Epithelial cell of prostate (primary cell): ENCODE results near the gene HOXA10.

Experiments used
- DNase-seq: peaks from one replicate; pipeline ENCODE4 v3.0.0-alpha.2; 2011; ENCODE audit warnings: low read depth, low spot score
- H3K27ac ChIP-seq: fragments of 450-650 bp; 2 replicates; pipeline ENCODE4 v1.5.1; 2017; ENCODE audit warnings: mild to moderate bottlenecking

The HOXA10 gene

GRCh38 chr7:27148756-27149641, 25.1 kb downstream of the HOXA10 start:
- no peak for DNase-seq
- H3K27ac ChIP-seq, result peak overlapping the region; percentile 79

- H3K27ac ChIP-seq, result peak overlapping the region; percentile 79
Measured at GRCh38 chr7:27148031-27148755, 25.9 kb downstream of the HOXA10 start.

GRCh38 chr7:27147199-27148030, 26.7 kb downstream of the HOXA10 start, which contains the start of gene HOXA6:
Gene HOXA6 (minus strand): TSS chr7:27147774. CDS start chr7:27147749, 25 bp downstream.
- peak within 1 kb of the TSS; percentile 79 for H3K27ac ChIP-seq
- no peak for DNase-seq

More at GRCh38 chr7:27148031-27148755, 25.9 kb downstream of the HOXA10 start:
- DNase-seq, result no peak

GRCh38 chr7:27146491-27147198, 27.5 kb downstream of the HOXA10 start:
- H3K27ac ChIP-seq, result peak overlapping the region; percentile 79
- DNase-seq, result no peak

GRCh38 chr7:27145914-27146412, 28.2 kb downstream of the HOXA10 start:
- H3K27ac ChIP-seq, result no peak overlapping the region
- no peak for DNase-seq

- peak overlapping the region; percentile 33 for H3K27ac ChIP-seq
- DNase-seq, result no peak
Measured at GRCh38 chr7:27145165-27145913, 28.8 kb downstream of the HOXA10 start.

GRCh38 chr7:27144781-27145164, 29.3 kb downstream of the HOXA10 start:
- peak overlapping the region; percentile 33 for H3K27ac ChIP-seq

GRCh38 chr7:27143950-27144780, 30.0 kb downstream of the HOXA10 start:
- DNase-seq, result no peak
- H3K27ac ChIP-seq, result peak overlapping the region; percentile 33

More at GRCh38 chr7:27144781-27145164, 29.3 kb downstream of the HOXA10 start:
- no peak for DNase-seq

- H3K27ac ChIP-seq, result peak within 1 kb of the TSS; percentile 69
- peak; percentile 88 for DNase-seq
Measured at GRCh38 chr7:27143023-27143949, 30.8 kb downstream of the HOXA10 start, which contains the start of gene HOXA5. Gene HOXA5 (minus strand): TSS chr7:27143681. CDS start chr7:27143607, 74 bp downstream.

- peak overlapping the region; percentile 69 for H3K27ac ChIP-seq
- no peak for DNase-seq
Measured at GRCh38 chr7:27142580-27143022, 31.5 kb downstream of the HOXA10 start.

- H3K27ac ChIP-seq, result peak overlapping the region; percentile 69
Measured at GRCh38 chr7:27141923-27142579, 32.1 kb downstream of the HOXA10 start.

GRCh38 chr7:27141137-27141922, 32.8 kb downstream of the HOXA10 start:
- peak overlapping the region; percentile 69 for H3K27ac ChIP-seq
- DNase-seq, result no peak

More at GRCh38 chr7:27141923-27142579, 32.1 kb downstream of the HOXA10 start:
- no peak for DNase-seq

- peak overlapping the region; percentile 59 for H3K27ac ChIP-seq
- DNase-seq, result no peak
Measured at GRCh38 chr7:27140126-27140857, 33.8 kb downstream of the HOXA10 start.

- peak overlapping the region; percentile 59 for H3K27ac ChIP-seq
- DNase-seq, result no peak
Measured at GRCh38 chr7:27139334-27140125, 34.6 kb downstream of the HOXA10 start.
